ENCODE results near the gene RPS21. TPM values are rescaled to one million over a fixed set of nuclear protein-coding genes. Genes with fewer than 3 reads are reported as not detected.

Gene RPS21
- total RNA-seq, 1 donor: 1,065 TPM

DNA sequence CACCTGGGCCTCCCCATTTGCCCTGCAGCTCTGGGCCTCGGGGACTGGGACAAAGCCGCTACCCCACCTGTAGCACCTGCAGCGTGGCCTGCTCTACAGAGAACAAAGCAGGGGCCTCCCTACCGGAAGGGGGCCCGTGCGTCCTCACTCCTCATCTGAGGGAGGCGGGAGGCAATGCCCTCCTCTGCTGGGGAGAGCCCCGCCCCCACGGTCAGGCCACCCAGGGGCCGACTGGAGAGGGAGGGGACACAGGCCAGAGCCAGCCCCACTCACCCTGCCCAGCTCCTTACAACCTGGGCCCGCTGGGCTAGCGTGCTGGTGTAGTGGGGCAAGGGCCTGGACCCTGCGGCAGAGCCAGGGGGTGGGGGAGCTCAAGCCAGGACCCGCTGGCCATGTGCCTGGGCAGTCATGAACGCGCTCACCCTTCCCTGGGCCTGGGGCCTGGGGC lies 27.8 kb upstream of the RPS21 start:
- no peaks in the 10 kb centered on the region for H3K9me3 ChIP-seq (ENCODE audit: low read depth, low read length)
- H3K4me1 ChIP-seq (ENCODE audit: insufficient read depth, low read length): no peaks in the 10 kb centered on the region
- no peaks in the 10 kb centered on the region for H3K27me3 ChIP-seq (ENCODE audit: insufficient read depth, low read length)
- H3K4me3 ChIP-seq (ENCODE audit: low read length): no peak overlapping the region

- no peaks in the 10 kb centered on the region for H3K9me3 ChIP-seq (ENCODE audit: low read depth, low read length)
- H3K4me1 ChIP-seq (ENCODE audit: insufficient read depth, low read length): no peaks in the 10 kb centered on the region
- H3K4me3 ChIP-seq (ENCODE audit: low read length): no peak overlapping the region
- H3K27me3 ChIP-seq (ENCODE audit: insufficient read depth, low read length): no peaks in the 10 kb centered on the region
These were observed 27.3 kb upstream of the RPS21 start for GRCh38 chr20:62359491-62360121.

- H3K9me3 ChIP-seq (ENCODE audit: low read depth, low read length): no peaks in the 10 kb centered on the region
- peaks cover 8% of the 10 kb centered on the region for H3K27me3 ChIP-seq (ENCODE audit: insufficient read depth, low read length)
- H3K4me3 ChIP-seq (ENCODE audit: low read length): no peak overlapping the region
- H3K4me1 ChIP-seq (ENCODE audit: insufficient read depth, low read length): no peaks in the 10 kb centered on the region
These were observed 25.8 kb upstream of the RPS21 start for GRCh38 chr20:62360854-62361798.

DNA sequence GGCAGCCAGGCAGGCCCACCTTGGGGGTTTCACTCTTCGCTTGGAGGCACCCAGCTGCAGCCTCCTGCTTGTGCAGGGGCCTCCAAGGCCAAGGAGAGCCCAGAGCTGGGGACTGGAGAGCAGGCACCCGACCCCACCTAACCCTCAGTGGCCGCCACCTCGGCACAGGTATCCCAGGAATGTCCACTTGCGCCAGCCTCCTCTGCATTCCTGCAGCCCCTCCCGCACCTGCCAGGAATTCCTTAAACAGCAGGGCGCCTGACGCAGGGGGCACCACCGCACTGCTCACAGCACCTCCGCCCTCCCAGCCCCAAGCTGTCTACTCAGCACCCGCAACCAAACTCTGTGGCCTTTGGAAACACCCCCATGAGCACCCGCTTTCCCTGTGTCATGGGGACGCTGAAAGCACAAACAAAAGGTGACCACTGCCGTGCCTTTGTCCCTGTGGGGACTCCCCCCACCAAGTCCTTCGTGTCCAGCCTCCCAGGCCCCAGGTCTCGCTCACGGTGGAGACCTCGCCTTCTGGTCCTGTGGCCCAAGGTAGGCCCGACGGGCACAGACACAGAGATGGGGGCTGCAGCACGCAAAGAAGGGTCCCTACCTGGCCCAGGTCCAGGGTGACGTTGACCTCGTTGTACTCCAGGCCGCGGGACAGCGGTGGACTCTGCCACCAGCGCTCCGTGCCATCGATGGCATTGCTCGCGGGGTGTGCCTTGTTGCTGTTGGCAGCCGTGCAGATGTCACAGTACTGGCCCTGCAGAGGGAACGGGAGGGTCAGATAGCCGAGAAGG lies 24.9 kb upstream of the RPS21 start:
- peaks cover 11% of the 10 kb centered on the region for H3K27me3 ChIP-seq (ENCODE audit: insufficient read depth, low read length)
- H3K9me3 ChIP-seq (ENCODE audit: low read depth, low read length): no peaks in the 10 kb centered on the region
- no peak overlapping the region for H3K4me3 ChIP-seq (ENCODE audit: low read length)
- H3K4me1 ChIP-seq (ENCODE audit: insufficient read depth, low read length): no peaks in the 10 kb centered on the region

DNA sequence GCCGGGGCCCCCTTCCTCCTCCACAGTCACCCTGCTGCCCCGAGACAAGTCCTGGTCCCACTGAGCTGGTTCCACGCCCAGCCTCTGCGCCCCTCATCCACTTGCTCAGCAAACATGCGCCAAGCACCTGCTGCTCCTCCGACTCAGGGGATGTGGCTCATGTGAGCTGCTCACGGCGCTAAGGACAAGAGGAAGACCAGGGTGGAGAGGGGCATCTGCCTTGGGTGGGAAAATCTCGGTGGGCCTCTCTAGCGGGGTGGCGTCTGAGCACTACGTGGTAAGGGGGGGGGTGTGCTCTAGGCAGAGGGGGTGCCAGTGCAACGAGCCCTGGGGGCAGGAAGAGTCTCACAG lies 24.3 kb upstream of the RPS21 start:
- no peak overlapping the region for H3K4me3 ChIP-seq (ENCODE audit: low read length)
- H3K9me3 ChIP-seq (ENCODE audit: low read depth, low read length): no peaks in the 10 kb centered on the region
- peaks cover 2% of the 10 kb centered on the region for H3K4me1 ChIP-seq (ENCODE audit: insufficient read depth, low read length)
- H3K27me3 ChIP-seq (ENCODE audit: insufficient read depth, low read length): peaks cover 12% of the 10 kb centered on the region

DNA sequence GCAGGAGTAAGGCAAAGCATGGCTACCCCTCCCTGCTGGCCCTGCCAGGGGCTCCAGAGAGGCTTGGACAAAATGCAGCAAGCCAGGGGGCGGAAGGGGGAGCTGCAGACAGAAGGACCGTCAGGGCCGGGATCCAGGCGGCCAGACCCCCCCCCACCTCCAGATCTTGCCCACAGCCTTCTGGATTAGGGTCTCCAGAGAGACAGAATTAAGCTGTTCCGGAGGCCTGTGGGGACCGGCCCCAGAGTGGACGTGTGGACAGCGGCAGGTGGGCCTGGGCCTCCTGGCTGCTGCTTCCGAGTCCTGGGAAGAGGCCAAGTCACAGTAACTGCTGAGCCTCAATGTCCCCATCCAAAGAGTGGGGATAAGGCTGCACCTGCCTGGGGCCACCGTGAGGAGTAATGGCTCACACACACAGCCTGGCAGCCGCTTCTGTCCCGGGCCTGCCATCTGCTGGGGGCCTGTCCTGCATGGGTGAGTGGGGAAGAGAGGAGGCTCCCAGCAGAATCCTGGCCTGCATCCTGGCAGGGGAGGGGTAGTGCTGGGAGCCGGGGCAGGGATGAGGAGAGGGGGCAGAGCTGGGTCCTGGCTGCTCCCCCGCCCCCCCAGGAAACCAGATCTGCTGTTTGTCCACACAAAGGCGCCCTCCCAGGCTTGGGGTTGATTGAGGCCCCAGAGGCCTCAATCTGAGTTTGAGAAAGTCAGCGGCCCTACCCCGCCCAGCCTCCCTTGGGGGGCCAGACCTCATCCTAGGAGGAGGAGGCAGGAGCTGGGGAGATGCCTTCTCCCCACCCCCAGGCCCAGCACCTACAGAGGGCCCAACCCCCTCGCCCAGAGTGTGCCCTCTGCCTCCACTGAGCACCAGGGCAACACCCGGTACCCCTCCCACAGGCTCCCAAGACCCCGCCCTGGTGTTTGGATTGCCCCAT lies 23.6 kb upstream of the RPS21 start:
- peaks cover 9% of the 10 kb centered on the region for H3K4me1 ChIP-seq (ENCODE audit: insufficient read depth, low read length)
- H3K27me3 ChIP-seq (ENCODE audit: insufficient read depth, low read length): peaks cover 18% of the 10 kb centered on the region
- H3K4me3 ChIP-seq (ENCODE audit: low read length): no peak overlapping the region
- H3K9me3 ChIP-seq (ENCODE audit: low read depth, low read length): no peaks in the 10 kb centered on the region

GRCh38 chr20:62363920-62364851 lies 22.7 kb upstream of the RPS21 start:
- Histone ChIP-seq H3K27me3 (ENCODE audit: insufficient read depth, low read length) (peaks cover 22% of the 10 kb centered on the region), H3K9me3 (ENCODE audit: low read depth, low read length) (no peaks in the 10 kb centered on the region), H3K4me1 (ENCODE audit: insufficient read depth, low read length) (peaks cover 9% of the 10 kb centered on the region), H3K4me3 (ENCODE audit: low read length) (no peak overlapping the region)

DNA sequence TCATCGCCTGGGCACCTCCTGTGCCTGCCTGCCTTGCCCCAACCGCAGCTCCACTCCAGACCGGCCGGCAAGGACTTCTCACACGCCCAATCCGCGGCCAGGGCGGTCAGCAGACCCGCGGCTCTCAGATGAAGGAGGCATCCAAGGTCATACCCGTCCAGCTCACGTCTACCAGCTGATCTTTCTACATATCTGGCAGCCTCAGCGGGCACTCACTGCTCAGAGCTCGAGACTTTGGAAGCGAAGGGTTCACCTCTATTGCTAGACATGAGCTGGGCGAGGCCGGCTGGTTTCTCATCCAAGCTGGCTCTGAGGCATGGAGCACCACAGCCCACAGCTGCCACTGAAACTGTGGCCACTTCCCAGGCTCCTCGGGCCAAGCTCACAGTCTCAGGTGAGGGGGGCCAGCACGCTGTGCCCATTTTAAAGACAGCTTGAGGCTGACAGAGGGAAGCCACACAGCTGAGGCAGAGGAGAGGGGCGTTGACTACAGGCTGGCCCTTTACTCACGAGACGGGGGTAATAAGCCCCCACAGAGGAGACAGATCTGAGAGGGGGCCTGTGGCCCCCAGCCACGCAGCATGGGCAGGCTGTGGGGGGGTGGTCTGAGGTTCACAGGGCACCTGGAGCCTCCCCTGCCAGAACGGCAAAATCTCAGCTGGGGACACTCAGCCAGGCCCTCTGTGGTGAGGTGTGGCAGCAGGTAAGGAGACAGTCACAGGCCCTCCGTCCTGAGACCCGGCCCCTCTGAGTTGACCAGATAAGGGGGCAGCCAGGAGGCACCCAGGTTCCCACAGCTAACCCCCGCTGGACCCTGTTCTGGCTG lies 21.8 kb upstream of the RPS21 start:
- Histone ChIP-seq H3K27me3 (ENCODE audit: insufficient read depth, low read length) (peaks cover 25% of the 10 kb centered on the region), H3K9me3 (ENCODE audit: low read depth, low read length) (no peaks in the 10 kb centered on the region), H3K4me1 (ENCODE audit: insufficient read depth, low read length) (peaks cover 9% of the 10 kb centered on the region), H3K4me3 (ENCODE audit: low read length) (no peak overlapping the region)

GRCh38 chr20:62365814-62366369 lies 21.0 kb upstream of the RPS21 start:
- Histone ChIP-seq H3K27me3 (ENCODE audit: insufficient read depth, low read length) (peaks cover 25% of the 10 kb centered on the region), H3K9me3 (ENCODE audit: low read depth, low read length) (no peaks in the 10 kb centered on the region), H3K4me1 (ENCODE audit: insufficient read depth, low read length) (peaks cover 9% of the 10 kb centered on the region), H3K4me3 (ENCODE audit: low read length) (no peak overlapping the region)

GRCh38 chr20:62366370-62367135 lies 20.4 kb upstream of the RPS21 start:
- Histone ChIP-seq H3K9me3 (ENCODE audit: low read depth, low read length) (no peaks in the 10 kb centered on the region), H3K4me1 (ENCODE audit: insufficient read depth, low read length) (peaks cover 9% of the 10 kb centered on the region), H3K4me3 (ENCODE audit: low read length) (peak overlapping the region; percentile 30), H3K27me3 (ENCODE audit: insufficient read depth, low read length) (peaks cover 25% of the 10 kb centered on the region)

DNA sequence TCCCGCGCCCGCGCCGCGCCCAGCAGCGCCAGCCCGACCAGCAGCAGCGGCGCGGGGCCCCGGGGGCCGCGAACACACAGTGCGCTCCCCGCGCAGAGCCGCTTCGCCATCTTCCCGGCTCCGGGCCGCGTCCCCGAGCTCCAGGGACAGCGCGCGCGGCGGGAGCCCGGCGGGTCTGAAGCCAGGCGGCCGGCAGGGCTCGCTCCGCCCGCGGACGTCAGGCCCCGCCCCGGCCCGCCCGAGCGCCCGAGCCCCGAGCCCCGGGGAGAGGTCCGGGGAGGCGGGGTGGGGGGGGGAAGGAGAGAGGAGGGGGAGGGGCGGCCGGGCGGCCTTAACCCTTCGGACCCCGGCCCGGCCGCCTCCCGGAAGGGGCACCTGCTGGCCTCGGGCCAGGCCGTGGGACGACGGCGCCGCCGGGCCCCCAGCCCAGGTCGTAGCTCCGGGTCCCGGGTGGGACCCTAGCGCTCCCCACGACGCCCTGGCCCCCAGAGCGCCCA lies 19.7 kb upstream of the RPS21 start, which contains the start of gene LAMA5:
Gene LAMA5, minus strand, starts transcription at position 177 of the 497 bp plus-strand sequence. Its CDS starts 67 bp downstream, at position 110.
- peaks cover 25% of the 10 kb centered on the region for H3K27me3 ChIP-seq (ENCODE audit: insufficient read depth, low read length)
- H3K4me3 ChIP-seq (ENCODE audit: low read length): peak within 1 kb of the TSS; percentile 30
- H3K4me1 ChIP-seq (ENCODE audit: insufficient read depth, low read length): peaks cover 9% of the 10 kb centered on the region
- no peaks in the 10 kb centered on the region for H3K9me3 ChIP-seq (ENCODE audit: low read depth, low read length)
